HepG2 (cell line): ENCODE measurements around the gene GLB1L. TPM values are rescaled to one million over a fixed set of nuclear protein-coding genes. Genes with fewer than 3 reads are reported as not detected.

Experiments
- ATAC-seq: fragments of 200-7000 bp; cut with Tn5 transposase; 3 replicates; pipeline ENCODE4 v1.9.1; 2020; ENCODE audit warnings: mild to moderate bottlenecking, moderate library complexity
- BruUV-seq: library from RNA; stranded (reverse); fragments of 400-500 nt; replicated peaks from 2 replicates; lab custom pipeline; 2021; lab: Mats Ljungman, UMichigan
- CTCF ChIA-PET: fragments of 300-600 bp; formaldehyde crosslinking; extraction: SDS; loops from one replicate; lab custom pipeline; 2021; ENCODE audit warnings: low total read pairs, inconsistent platforms, low intra/inter-chr PET ratio; lab: Yijun Ruan, JAX
- POLR2A ChIA-PET: fragments of 350-600 bp; sonication (Branson Sonifier 250); formaldehyde crosslinking; loops from one replicate; lab custom pipeline; 2020; ENCODE audit warnings: antibody characterized with exemption, inconsistent platforms; lab: Yijun Ruan, JAX
- DNase-seq: peaks from one replicate; pipeline ENCODE4 v3.0.0-alpha.2; 2015; ENCODE audit warnings: low spot score
- FAIRE-seq: peaks from 3 replicates; lab custom pipeline; 2011; peaks lifted over from hg19 to GRCh38; lab: Jason Lieb, UNC
- H2AFZ ChIP-seq: one replicate; pipeline ENCODE4 v1.6.1; 2011; ENCODE audit warnings: low read length, inconsistent platforms
- H3K27ac ChIP-seq: fragments of 300-600 bp; 3 replicates; pipeline ENCODE4 v1.8.0; 2011; ENCODE audit warnings: mixed run types, mild to moderate bottlenecking, mixed read lengths, low read length, inconsistent platforms; ENCODE audit not compliant: insufficient read depth; ENCODE audit errors: extremely low read length
- H3K27me3 ChIP-seq, 2 experiments: fragments of 200-600 bp in 1 of 2; 2 replicates in 1 of 2; 3 replicates in 1 of 2; pipeline versions ENCODE4 v1.6.0 to v1.8.0; 2011; ENCODE audit warnings: low read length in 2 of 2, mild to moderate bottlenecking in 2 of 2, moderate library complexity in 2 of 2, inconsistent platforms in 1 of 2; ENCODE audit not compliant: insufficient read depth in 2 of 2, control insufficient read depth in 1 of 2
- H3K36me3 ChIP-seq, 2 experiments: fragments of 200-600 bp in 1 of 2; replicated peaks in 1 of 2; 2 replicates in 1 of 2; 3 replicates in 1 of 2; pipeline versions ENCODE4 v1.5.1 to v1.8.0; 2011; ENCODE audit warnings: low read length in 2 of 2, inconsistent platforms in 1 of 2; ENCODE audit not compliant: insufficient read depth in 2 of 2, control insufficient read depth in 1 of 2
- H3K4me1 ChIP-seq: 2 replicates; pipeline ENCODE4 v1.5.1; 2012; ENCODE audit warnings: low read length, inconsistent platforms; ENCODE audit not compliant: insufficient read depth
- H3K4me2 ChIP-seq: 2 replicates; pipeline ENCODE4 v1.6.0; 2011; ENCODE audit warnings: low read depth, low read length, inconsistent platforms
- H3K4me3 ChIP-seq, 3 experiments: fragments of 200-600 bp in 1 of 3; sonication (generic), shearing (Covaris generic) in 1 of 3; replicated peaks in 1 of 3; 2 replicates each; pipeline ENCODE4 v1.5.1; 2011 to 2016; ENCODE audit warnings: low read length in 3 of 3, inconsistent platforms in 2 of 3, low read depth in 2 of 3, mild to moderate bottlenecking in 2 of 3, control low read depth in 1 of 3, mixed read lengths in 1 of 3; ENCODE audit not compliant: insufficient read depth in 1 of 3
- H3K79me2 ChIP-seq: one replicate; pipeline ENCODE4 v1.6.1; 2011; ENCODE audit warnings: low read length, inconsistent platforms; ENCODE audit not compliant: insufficient read depth
- H3K9ac ChIP-seq: 2 replicates; pipeline ENCODE4 v1.6.0; 2011; ENCODE audit warnings: mild to moderate bottlenecking, low read depth, low read length, inconsistent platforms; ENCODE audit not compliant: insufficient read depth
- H3K9me3 ChIP-seq: 2 replicates; pipeline ENCODE4 v1.5.1; 2012; ENCODE audit warnings: mild to moderate bottlenecking, low read length
- H4K20me1 ChIP-seq: 2 replicates; pipeline ENCODE4 v1.6.0; 2011; ENCODE audit warnings: inconsistent platforms, mild to moderate bottlenecking, low read length, moderate library complexity; ENCODE audit not compliant: insufficient read depth
- BCLAF1 ChIP-seq: fragments of 450-650 bp; IDR thresholded peaks from 2 replicates; pipeline ENCODE4 v1.6.1; 2017; ENCODE audit warnings: mild to moderate bottlenecking
- FOXM1 ChIP-seq: sonication (generic); formaldehyde crosslinking; IDR thresholded peaks from 2 replicates; pipeline ENCODE4 v1.5.0; 2020; ENCODE audit warnings: missing genetic modification reagents
- LRRFIP1 ChIP-seq: sonication (generic); formaldehyde crosslinking; conservative IDR thresholded peaks from 2 replicates; pipeline ENCODE4 v1.4.0; 2020; ENCODE audit warnings: missing genetic modification reagents
- PRDM10 ChIP-seq: sonication (generic); formaldehyde crosslinking; IDR thresholded peaks from 2 replicates; pipeline ENCODE4 v1.4.0; 2020; ENCODE audit warnings: low read depth, missing genetic modification reagents
- RFX5 ChIP-seq: IDR thresholded peaks from 2 replicates; pipeline ENCODE4 v1.6.1; 2011; ENCODE audit warnings: low read depth, low read length, improper control_type of control experiment
- ZBTB34 ChIP-seq: sonication (generic); formaldehyde crosslinking; IDR thresholded peaks from 2 replicates; pipeline ENCODE4 v1.8.0; 2022; ENCODE audit warnings: mild to moderate bottlenecking, missing genetic modification reagents
- ZFP82 ChIP-seq: sonication (generic); formaldehyde crosslinking; IDR thresholded peaks from 2 replicates; pipeline ENCODE4 v1.5.1; 2020; ENCODE audit warnings: mild to moderate bottlenecking, missing genetic modification reagents, borderline replicate concordance
- ZIK1 ChIP-seq: sonication (generic); formaldehyde crosslinking; IDR thresholded peaks from 2 replicates; pipeline ENCODE4 v1.5.0; 2020; ENCODE audit warnings: mild to moderate bottlenecking, low read depth, missing genetic modification reagents, borderline replicate concordance
- ZNF605 ChIP-seq: sonication (generic); formaldehyde crosslinking; IDR thresholded peaks from 2 replicates; pipeline ENCODE4 v1.8.0; 2022; ENCODE audit warnings: mild to moderate bottlenecking, missing genetic modification reagents
- WGBS: methylation state at CpG from one replicate; pipeline ENCODE4 v1.1.6; 2017; ENCODE audit warnings: low lambda C conversion rate; 5-methylcytosine and 5-hydroxymethylcytosine counted together
- in situ Hi-C: cut with HindIII; loops from 2 replicates; pipeline ENCODE4 v1.10.0; 2017; ENCODE audit warnings: low pct_unique_long_range_greater_than_20kb; ENCODE audit not compliant: extremely low pct_ligation_motif_present
- intact Hi-C: fragments of 100-400 bp; cut with micrococcal nuclease; formaldehyde crosslinking; loops from one replicate; pipeline ENCODE4 v1.10.0; 2022; ENCODE audit not compliant: unreplicated experiment
- polyA plus RNA-seq, 8 experiments: library from polyadenylated mRNA; depleted of rRNA in 3 of 8; stranded (reverse) in 7 of 8; unstranded in 1 of 8; fragments of >200 nt; fragmentation: Illumina TruSeq in 4 of 8; extraction: Trizol in 4 of 8; gene quantifications; 2 replicates each; pipeline versions ENCODE4 v1.2.1 to v1.2.3, GENCODE V29; 2011 to 2016; ENCODE audit warnings: low read depth in 4 of 8, missing spikeins in 1 of 8, mixed read lengths in 1 of 8; ENCODE audit not compliant: insufficient read depth in 1 of 8
- total RNA-seq, 5 experiments: library from RNA; depleted of rRNA; stranded (reverse); fragments of >200 nt; fragmentation: Illumina TruSeq; extraction: Trizol; gene quantifications; 2 replicates each; pipeline ENCODE4 v1.2.3, GENCODE V29; 2016; ENCODE audit warnings: low read depth in 1 of 5

GLB1L gene
- total and polyA plus RNA-seq, 2 of the 13 experiments (the other 11 are each of a cell fraction or from before 2014, with no cell fraction given): 6.8 to 7.3 TPM

GRCh38 chr2:219247678-219248642 is 2.7 kb upstream of the GLB1L start (continued):
- no peak for TF ChIP-seq PRDM10 (CRISPR knock-in tag)
- no peak for TF ChIP-seq RFX5

- H3K4me1 ChIP-seq: peaks cover 65% of the 10 kb centered on the region
- CTCF ChIA-PET: no interaction called here
- 98% methylated on average over 10 of the region's 10 CpGs for WGBS
- no peak overlapping the region for H3K27ac ChIP-seq
- no peak overlapping the region for H2AFZ ChIP-seq
- peak overlapping the region; percentile 88 to 97 (median 93); a peak in 4 of 6 replicates for H3K4me3 ChIP-seq
- POLR2A ChIA-PET: interaction anchor here (1.8 to 2.8 kb wide), 8 partner anchors 16 to 70 kb away, joined by 12 to 69 read pairs (median 26); partner anchors contain the start of genes ANKZF1, ATG9A, CNPPD1 and DNAJB2
- FAIRE-seq (no peak), ATAC-seq (no peak), DNase-seq (no peak)
- in situ Hi-C loops (no loop called here), intact Hi-C loops (no loop called here)
- H3K79me2 ChIP-seq: peaks cover 14% of the 10 kb centered on the region
- H4K20me1 ChIP-seq: no peaks in the 10 kb centered on the region
- BruUV-seq: no TSS peak
- H3K9me3 ChIP-seq: no peaks in the 10 kb centered on the region
- H3K36me3 ChIP-seq: peaks cover 1 to 13% of the 10 kb centered on the region in 2 experiments; a peak in 4 of 5 replicates
- no peaks in the 10 kb centered on the region; a peak in 1 of 5 replicates for H3K27me3 ChIP-seq
- peak overlapping the region; percentile 90 for H3K4me2 ChIP-seq
- H3K9ac ChIP-seq: peak overlapping the region; percentile 90
- TF ChIP-seq ZNF605 (CRISPR knock-in tag): 0 out of 2 replicates have a peak, but pooled peaks have one; percentile 18
- 0 out of 2 replicates have a peak, but pooled peaks have one; percentile 29 for TF ChIP-seq ZIK1 (CRISPR knock-in tag)
- no peak for TF ChIP-seq ZFP82 (CRISPR knock-in tag)
- TF ChIP-seq LRRFIP1 (CRISPR knock-in tag): no peak
- TF ChIP-seq FOXM1: no peak
- no peak for TF ChIP-seq ZBTB34 (CRISPR knock-in tag)
- TF ChIP-seq BCLAF1: no peak
These were observed 1.3 kb upstream of the GLB1L start for GRCh38 chr2:219246559-219246958.
